DMS 273 (cell line): ENCODE measurements around the gene KLK14.
A peak's percentile ranks its signal among the peaks of the same experiment; 100 is the strongest.

Experiments
- DNase-seq: peaks from one replicate; lab custom pipeline; 2025; ENCODE audit not compliant: unreplicated experiment; lab: John Stamatoyannopoulos, UW

The KLK14 gene, protein sequence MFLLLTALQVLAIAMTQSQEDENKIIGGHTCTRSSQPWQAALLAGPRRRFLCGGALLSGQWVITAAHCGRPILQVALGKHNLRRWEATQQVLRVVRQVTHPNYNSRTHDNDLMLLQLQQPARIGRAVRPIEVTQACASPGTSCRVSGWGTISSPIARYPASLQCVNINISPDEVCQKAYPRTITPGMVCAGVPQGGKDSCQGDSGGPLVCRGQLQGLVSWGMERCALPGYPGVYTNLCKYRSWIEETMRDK

DNA sequence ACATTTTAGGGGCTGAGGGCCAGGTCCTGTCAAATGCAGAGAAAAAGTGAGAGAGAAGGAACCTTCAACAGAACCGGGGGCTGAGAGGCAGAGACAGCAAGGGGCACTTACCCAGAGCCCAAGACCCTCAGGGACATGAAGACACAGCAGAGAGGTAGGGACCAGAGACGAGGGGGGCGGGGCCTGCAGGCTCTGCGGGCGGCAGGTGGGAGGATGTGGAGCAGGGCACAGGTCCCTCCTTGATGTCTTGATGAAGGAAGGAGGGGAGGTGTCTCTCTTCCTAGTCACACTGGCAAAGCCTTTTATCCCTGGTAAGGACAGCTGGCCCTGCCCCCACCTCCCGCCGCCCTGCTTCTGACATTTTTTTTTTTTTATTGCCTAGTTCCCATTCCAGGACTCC, at the start of gene KLK14:
Gene KLK14, minus strand, starts transcription at position 277 of the 400 bp plus-strand sequence. Its CDS starts 273 bp downstream, at position 4.
- no peak for DNase-seq

DNA sequence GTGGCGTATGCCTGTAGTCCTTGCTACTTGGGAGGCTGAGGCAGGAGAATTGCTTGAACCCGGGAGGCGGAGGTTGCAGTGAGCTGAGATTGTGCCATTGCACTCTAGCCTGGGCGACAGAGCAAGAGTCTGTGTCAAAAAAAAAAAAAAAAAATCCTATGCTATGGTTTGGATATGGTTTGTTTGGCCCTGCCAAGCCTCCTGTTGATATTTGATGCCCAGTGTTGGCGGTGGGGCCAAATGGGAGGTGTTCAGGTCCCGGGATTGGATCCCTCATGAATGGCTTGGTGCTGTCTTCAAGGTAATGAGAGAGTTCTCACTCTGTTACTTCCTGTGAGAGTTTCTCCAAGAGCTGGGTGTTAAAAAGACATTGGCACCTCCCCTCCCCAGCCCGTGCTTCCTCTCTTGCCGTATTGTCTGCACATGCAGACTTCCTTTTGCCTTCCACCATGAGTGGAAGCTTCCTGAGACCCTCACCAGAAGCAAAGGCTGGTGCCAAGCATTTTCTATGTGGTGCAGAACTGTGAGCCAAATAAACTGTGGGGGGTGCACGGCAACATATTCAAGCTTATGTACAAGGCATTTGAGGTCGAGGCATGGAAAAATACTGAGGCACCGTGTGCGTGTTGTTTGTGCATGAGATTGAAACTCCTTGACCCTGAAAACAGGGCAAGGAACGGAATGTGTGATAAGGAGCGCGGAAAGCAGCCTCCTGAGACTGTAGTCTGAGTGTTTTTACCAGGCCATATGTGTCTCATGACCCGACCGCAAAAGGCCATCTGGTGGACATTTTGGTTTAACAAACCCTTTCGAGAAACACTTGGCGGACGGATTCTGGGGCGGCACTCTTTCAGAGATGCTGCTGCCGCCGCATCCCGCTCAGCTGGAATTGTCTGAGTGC, 49.3 kb upstream of the KLK14 start:
- DNase-seq = peak; percentile 87

DNA sequence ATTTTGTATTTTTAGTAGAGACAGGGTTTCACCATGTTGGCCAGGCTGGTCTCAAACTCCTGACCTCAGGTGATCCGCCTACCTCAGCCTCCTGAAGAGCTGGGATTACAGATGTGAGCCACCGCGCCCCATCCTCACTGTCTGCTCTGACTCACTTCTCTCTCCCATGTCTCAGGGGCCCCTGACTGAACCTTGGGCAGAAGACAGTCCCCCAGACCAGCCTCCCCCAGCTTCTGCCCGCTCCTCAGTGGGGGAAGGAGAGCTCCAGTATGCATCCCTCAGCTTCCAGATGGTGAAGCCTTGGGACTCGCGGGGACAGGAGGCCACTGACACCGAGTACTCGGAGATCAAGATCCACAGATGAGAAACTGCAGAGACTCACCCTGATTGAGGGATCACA, 47.0 kb upstream of the KLK14 start:
- no peak for DNase-seq

DNA sequence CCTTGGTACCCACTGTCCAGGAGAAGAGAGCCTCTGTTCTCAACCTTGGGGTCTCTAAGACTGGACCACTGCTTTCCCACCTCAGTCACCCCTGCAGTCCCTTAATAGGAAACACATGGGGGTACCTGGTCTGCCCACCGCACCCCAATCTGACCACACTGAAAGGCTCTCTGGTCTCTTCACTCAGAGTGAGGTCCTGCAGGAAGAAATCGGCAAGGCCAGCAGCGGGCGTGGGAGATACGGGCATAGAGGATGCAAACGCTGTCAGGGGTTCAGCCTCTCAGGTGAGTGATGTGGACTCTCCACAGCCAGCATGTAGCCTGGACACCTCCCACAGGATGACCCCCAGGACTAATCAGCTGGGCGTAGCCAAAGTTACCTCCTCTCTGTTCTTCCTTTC, 45.5 kb upstream of the KLK14 start:
- DNase-seq = no peak

DNA sequence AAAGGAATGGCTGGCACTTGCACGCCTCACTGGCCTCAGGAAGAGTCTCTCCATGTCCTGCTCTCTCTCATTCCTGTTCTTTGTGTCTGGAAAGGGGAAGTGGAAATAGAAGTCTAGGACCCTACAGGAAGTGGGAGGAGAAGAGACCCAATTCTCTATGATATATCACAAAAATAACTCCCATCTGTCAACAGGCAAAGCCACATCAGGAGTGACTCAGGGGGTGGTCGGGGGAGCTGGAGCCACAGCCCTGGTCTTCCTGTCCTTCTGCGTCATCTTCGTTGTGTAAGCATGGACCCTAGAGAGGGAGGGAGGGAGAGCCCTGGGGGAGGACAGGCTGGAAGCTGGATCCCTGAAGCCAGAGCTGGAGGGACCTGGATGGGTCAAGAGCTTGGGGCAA, 45.1 kb upstream of the KLK14 start:
- no peak for DNase-seq

DNA sequence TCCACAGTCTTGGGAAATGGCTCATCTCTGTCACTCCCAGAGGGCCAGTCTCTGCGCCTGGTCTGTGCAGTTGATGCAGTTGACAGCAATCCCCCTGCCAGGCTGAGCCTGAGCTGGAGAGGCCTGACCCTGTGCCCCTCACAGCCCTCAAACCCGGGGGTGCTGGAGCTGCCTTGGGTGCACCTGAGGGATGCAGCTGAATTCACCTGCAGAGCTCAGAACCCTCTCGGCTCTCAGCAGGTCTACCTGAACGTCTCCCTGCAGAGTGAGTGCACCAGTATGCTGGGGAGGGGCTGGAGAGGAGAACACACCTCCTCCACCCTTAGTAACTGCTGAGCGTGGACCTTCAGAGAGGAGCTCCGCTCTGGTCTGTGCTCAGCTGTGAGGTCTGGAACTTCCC, 44.3 kb upstream of the KLK14 start:
- no peak for DNase-seq

DNA sequence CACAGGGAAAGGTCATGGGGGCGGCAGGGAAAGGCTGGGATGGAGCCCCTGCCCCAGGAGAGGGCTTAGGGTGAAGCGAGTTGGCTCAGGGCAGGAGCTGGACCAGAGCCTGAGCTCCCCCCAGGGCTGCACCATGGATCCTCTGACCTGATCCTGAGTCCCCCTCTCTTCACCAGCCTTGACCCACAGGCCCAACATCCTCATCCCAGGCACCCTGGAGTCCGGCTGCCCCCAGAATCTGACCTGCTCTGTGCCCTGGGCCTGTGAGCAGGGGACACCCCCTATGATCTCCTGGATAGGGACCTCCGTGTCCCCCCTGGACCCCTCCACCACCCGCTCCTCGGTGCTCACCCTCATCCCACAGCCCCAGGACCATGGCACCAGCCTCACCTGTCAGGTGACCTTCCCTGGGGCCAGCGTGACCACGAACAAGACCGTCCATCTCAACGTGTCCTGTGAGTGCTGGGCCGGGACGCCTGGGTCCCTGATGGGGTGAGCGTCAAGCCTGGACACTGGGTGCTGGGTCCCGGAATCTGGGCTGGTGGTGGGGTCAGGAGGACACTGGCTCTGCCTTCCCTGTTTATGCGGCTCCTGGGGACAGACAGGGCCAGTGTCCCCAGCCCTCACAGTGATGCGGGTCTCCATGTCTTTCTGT, 42.9 kb upstream of the KLK14 start:
- no peak for DNase-seq

DNA sequence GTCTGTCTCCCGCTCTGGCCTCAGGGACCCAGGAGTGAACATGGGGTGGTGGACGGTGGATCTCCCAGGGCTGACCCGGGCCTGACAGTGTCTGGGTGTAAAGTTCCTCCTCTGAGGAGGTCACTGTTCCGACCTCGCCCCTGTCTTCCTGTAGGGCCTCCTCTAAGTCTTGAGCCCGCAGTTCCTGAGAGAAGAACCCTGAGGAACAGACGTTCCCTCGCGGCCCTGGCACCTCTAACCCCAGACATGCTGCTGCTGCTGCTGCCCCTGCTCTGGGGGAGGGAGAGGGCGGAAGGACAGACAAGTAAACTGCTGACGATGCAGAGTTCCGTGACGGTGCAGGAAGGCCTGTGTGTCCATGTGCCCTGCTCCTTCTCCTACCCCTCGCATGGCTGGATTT, 42.0 kb upstream of the KLK14 start, which contains the start of gene SIGLEC9:
Gene SIGLEC9, plus strand, starts transcription at position 178 of the 400 bp plus-strand sequence. Its CDS starts 69 bp downstream, at position 247.
- DNase-seq = no peak

DNA sequence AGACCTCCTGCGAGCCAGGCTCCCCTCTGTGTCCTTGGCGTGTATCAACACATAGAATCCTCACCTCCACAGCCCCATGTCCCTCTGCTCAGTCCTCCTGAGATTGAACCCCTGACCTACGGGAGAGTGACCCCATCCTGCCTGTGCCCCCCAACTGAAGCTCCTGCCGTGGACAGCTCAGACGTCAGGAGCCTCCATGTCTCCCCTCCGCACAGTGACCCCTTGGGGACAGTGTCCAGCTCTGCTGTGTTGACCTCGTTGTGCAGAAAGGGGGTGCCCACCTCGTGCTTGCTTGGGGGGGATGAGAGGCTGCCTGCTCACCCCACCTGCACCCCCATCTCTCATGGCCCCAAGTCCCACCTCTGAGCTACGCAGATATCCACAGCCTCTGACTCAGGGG, 41.5 kb upstream of the KLK14 start:
- no peak for DNase-seq

DNA sequence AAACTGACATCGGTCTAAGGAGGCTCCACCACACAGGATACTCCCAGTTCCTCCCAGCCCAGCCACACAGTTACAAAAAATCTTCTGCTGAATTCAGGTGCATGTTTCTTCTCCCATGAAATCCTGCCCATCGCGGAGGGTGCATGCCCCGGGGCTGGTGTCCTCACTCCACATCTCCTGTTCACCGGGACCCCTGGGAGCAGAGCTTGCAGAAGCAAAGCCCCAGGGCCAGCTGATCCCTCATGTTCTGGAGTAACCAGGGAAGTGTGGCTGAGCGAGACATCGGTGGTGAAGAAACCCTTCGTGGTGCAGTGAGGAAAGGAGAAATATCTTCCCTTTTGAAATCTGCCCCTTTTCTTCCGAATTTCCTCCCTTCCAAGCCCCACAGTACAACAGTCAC, 41.1 kb upstream of the KLK14 start:
- DNase-seq = no peak

DNA sequence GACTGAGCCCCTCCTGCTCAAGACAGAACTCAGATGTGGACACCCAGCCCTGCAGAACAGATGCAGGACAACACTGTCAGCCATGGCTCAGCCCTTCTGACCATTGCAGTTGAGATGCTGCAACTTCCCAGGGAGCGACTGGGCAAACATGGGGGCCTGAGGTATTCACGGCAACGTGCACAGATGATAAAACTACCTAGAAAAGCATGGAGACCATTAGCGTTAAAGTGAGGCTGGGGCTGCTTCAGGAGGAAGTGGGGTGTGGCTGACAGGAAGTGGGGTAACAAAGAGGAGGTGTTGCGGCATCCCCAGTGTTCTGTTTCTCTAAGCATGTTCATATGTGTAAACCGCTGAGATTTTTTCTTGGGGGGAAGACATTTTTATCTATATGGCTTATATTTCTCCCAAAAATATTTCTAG, 40.7 kb upstream of the KLK14 start:
- no peak for DNase-seq

DNA sequence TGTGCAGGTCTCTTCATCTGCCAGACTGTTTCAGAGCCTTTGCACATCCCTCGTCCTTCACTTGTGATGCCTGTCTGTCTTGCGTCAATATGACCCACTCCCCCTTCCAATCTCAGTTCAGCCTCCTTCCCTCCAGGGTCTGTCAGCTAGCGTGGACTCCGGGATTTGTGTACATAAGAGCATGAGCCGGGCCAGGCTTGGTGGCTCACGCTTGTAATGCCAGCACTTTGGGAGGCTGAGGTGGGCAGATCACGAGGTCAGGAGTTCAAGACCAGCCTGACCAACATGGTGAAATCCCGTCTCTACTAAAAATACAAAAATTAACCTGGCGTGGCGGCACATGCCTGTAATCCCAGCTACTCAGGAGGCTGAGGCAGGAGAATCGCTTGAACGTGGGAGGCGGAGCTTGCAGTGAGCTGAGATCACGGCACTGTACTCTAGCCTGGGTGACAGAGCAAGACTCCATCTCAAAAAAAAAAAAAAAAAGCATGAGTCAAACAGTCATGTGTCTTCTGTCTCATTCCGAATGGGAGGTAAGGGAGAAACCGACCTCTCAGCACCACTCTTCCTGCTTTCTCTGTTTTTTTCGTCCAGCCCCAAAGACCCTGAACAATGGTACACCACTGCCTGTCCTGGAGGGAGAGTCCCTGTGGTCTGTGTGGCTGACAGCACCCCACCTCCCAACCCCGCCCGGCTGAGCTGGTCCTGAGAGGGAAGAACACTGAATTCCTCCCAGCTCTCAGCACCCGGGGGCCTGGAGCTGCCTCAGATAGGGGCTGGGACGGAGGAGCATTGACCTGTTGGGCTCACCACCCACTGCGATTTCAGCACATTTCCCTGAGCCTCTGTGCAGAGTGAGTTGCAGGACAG, 39.7 kb upstream of the KLK14 start:
- DNase-seq = no peak

DNA sequence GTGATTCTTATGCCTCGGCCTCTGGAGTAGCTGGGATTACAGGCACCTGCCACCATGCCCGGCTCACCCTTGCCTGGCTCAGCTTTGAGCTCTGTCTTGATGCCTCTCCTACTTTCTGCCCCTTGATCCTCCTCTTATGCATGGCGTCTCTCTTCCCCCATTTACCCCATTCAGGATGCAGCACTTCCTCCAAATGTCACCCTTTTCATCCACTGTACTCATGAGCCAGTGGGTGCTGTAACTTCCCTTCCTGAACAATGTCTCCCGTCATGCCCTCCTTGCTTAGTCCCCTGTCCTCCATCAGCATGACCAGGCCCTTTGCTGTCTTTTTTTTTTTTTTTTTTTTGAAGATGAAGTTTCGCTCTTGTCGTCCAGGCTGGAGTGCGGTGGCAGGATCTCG, 38.6 kb upstream of the KLK14 start:
- no peak for DNase-seq

DNA sequence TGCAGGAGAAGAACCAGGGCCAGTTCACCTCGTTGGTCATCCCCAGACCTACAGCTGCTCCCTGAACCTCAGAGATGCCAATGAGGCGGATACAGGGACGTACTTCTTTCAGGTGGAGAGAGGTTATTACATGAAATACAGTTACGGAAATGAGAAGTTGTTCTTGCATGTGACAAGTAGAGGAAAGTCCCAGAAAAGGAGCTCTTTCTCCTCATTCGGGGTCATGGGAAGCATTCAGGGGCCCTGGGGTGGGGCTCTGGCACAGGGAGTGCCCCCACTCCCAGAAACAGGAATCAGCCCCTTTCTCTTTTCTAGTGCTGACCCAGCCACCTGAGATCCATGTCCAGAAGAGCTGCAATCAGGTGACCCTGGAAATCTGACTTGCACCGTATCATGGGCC, 37.5 kb upstream of the KLK14 start:
- DNase-seq = no peak

DNA sequence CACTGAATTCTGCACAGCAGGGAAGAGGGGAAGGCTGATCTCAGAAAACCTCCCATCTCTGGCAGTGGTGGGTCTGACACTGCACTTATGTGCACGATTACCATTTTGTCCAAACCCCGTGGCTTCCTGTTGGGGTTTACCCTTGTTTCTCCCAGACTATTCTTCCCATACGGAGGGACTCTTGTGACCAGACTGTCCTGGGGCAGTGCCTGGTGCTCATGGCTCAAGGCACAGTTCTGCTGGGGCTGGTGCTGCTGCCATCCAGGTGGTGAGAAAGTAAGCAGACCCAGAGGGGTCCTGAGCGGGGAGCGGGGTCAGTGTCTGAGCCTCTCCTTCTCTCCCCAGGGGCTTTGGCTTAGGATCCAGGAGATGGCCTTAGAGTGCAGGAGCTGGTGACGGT, 36.9 kb upstream of the KLK14 start:
- DNase-seq = no peak

DNA sequence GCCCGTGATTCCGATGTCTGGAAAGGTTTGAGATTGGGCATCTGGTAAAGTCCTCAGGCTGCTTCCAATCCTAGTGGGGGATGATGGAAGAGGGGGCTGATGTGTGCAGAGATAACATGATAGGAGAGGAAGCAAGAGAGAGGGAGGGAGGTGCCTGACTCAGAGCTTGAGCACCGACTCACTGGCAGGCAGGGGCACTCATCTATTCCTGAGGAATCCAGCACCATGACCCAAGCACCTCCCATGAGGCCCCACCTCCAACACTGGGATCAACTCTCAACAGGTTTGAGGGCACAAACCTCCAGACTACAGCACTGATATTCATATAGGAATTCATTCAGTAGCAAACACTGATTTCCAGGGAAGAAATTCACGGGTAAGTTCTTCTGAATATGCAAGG, 36.4 kb upstream of the KLK14 start:
- no peak for DNase-seq

DNA sequence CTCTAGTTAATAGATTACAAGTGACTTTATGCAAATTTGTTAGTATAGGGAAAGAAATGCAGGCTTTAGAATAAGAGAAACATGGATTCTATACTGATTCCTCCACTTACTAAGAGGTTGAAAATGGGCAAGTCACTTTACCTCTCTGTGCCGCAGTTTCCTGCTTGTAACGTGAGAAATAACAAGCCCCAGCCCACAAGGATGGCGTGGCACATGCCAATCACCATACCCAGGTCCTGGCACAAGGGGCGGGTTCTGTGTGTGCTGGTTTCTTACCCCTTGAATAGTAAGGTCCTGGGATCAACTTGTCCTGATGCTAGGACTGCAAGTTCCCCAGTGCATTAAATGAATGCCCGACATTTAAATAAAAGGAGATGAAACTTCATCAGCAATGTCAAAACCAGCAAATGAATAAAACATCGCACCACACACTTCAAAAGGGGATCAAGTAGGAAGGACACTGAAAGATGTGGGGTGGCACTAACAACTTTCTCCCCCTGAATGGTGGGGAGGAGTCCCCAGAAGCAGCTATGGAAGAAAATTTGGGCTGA, 34.1 kb upstream of the KLK14 start:
- DNase-seq = no peak

DNA sequence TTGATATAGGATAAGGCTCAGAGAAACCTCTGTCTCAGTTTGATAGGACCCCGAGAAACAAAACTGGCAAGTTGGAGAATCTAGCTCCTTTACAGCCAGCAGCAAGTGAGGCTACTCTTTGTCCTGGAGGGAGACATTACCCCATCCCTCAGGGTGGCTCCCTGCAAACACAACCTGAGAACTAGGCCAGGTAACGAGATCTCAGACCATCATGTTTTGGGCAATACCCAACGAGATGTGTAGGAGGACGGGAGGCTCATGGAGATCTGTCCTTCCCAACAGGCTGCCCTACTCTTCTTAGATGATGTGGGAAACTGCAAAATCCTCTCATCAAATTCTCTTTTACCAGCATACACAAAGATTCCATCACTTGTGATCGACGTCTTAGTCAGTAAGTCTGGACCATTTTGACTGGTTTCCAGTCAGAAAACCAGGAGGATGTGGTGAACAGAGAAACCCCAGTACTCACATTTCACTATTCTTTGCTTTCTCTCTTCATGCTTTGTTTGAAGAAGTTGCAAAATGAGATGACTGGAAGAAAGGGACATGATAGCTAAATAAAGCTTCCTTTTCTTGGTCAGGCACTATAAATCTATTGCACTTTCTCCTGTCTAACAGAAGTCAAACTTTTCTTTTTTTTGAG, 31.5 kb upstream of the KLK14 start:
- DNase-seq = no peak

DNA sequence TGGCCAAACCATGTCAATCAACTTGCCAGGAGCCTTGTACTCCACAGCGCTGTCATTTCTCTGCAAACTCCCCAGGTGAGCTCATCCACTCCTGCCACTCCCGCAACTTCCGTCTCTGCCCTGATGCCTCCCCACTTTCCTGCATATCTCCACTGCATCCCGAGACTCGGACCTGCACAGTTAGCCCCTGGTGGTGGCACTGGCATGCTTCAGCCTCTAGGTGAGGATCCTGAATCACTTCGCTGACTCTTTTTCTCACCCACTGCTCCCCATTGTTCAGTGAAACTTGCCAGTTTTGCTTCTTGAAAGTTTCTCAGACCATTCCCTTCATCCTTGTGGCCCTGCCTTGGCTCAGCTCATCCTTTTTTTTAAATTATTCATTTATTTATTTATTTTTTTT, 28.9 kb upstream of the KLK14 start:
- DNase-seq = peak; percentile 45

DNA sequence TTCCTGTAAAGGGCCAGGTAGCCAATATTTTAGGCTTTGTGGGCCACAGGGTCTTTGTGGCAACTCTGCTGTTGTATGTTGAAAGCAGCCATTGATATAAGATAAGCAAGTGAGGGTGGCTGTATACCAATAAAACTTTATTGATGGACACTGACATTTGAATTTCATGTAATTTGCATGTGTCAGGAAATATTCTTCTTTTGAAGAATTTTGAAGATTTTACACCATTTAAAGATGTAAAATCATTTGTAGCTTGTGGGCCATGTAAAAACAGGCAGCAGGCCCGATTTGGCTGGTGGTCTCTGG, 27.9 kb upstream of the KLK14 start:
- DNase-seq = no peak
